ENCODE data around the gene TTC9B.

The TTC9B gene

DNA sequence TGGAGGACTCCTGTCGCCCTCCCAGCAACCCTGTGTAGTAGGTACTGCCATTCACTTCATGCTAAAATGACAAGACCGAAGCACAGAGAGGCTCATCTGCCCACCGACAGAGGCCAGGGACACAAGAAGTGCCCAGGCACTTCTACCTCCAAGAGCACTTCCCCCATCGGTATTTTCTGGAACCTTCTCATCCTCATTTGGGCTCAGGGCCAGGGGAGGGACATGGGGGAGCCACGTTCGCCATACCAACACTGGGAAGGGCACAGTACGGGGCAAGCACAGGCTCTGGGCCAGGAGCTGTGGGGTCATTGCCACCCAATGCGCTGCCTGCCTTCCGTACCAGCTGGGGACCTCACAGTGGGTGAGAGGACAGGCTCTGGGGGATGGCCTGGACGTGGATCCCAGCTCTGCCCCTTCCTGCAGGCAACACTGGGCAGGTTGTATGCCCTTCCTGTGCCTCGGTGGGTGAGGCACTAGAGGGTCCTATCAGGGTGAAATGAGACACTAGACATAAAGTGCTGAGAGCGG, 29.6 kb upstream of the TTC9B start:
- no peak for DNase-seq (ENCODE audit: low spot score)

DNA sequence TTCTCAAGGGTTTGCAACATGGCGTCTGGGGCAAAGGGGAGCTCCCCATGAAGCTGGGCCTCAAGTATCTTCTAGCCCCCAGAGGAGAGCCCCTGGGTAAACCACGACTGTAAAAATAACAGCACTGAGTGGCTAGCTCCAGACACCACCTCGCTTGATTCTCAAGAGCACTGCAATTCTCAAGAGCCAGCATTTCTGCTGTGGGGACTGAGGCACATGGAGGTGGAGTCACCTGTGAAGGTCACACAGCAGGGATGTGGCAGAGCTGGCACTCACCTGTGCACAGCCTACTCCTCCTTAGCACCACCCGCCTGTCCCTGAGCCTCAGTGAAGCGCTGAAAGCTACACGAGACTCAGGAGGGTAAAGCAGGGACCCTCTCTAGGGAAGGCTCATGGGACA, 29.0 kb upstream of the TTC9B start:
- DNase-seq (ENCODE audit: low spot score) = no peak

DNA sequence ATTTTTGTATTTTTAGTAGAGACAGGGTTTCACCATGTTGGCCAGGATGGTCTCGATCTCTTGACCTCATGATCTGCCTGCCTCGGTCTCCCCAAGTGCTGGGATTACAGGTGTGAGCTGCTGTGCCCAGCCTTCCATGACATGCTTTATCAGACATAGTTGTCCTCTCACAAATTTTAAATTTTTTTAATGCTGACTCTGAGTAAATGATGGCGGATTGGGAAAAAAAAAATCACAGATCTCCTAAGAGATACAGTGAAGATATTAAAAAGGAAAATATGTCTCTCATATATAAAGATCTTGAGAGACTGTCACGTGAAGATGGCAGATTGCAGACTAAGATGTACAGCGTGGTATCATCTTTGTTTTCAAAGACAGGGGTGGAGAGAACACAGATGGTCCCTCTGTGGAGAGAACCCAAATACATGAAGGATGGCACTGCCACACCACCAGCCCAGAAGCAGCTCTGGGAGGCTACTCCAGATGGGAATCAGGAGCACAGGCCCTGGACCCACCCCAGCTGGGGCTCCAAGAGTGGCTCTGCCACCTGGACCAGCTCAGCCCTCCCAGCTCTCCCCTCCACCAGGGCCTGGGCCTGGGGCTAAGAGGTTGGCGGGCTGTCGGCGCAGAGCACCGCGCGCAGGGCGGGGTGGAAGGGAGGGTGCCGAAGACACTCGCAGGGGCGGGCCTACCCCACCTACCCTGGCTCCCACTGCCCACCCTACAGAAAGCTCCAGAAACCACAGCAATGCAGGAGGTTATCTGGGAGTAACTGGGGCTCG, 28.3 kb upstream of the TTC9B start:
- DNase-seq (ENCODE audit: low spot score) = no peak

DNA sequence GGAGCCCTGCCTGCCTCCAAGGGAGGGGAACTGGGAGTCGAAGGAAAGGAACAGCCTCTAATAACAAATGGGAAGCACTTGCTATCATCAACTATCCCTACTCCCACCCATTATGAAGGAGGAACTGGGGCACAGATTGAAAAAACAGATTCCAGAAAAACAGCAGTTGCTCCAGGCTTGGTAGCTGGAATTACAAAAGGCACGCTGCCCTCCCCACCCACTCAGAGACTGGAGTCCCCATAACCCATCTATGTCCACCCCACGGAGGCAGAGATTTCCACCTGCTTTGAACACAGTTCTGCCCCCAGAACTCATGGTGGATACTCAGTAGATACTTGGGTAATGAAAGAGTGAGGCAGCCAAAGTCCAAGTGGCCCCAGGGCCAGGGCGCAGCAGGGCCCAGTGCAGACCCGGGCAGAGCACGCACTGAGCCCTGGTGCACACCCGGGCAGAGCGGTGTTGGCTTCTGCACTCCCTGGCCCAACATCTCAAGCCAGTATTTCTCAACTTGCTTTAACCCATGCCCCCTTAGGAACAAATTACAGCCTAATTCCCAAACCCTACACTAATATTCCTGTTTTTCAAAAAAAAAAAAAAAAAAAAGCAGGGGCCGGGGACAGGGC, 27.4 kb upstream of the TTC9B start:
- no peak for DNase-seq (ENCODE audit: low spot score)

DNA sequence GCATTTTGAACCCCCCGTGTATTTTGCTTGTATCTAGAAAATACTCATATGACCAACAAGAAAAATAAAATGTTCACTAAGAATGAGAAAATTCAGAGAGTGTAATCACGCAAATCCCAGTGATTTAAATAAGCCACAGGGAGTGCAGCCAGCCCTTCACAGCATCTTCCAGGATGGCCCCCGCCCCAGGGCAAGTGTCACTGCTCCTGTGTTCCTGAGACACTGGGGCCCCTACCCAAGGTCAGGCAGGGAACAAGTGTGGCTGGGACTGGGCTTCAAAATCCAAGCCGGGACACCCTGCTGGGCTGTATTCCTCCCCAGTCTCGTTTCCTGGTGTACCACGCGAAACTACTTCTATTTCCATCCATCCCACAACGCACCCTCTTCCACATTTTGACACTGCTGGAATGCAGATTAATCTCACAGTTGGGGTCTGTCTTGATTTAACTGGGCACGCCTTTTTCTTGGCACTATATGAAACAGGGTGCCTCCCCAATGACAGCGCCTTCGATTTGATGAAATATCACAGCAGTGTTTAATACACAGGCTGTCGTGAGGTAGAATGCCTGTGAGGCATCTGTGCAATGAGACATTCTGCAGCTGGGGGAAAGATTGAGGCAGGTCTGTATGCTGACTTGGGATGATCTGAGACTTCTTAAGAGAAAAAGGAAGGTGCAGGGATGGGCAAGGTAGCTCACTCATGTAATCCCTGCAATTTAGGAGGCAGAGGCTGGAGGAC, 26.6 kb upstream of the TTC9B start:
- DNase-seq (ENCODE audit: low spot score) = no peak

DNA sequence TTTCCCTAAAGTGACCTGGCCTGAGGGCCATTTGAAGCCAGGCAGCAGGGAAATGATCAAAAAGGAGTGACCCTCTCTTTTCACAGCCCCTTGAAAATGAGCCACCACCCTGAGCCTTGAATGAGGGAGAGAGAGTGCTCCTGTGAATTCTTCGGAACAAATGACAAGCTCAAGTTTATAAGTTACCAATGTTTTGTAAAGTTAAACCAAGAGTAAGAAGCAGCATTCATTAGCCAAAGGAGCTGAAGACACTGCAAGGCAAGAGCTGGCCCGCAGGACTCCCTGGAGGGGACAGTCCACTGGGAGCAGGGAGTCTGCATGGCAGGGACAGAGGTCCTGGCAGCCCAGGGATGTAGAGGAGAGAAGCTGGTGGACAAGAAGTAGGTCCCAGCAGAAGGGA, 25.0 kb upstream of the TTC9B start:
- no peak for DNase-seq (ENCODE audit: low spot score)

DNA sequence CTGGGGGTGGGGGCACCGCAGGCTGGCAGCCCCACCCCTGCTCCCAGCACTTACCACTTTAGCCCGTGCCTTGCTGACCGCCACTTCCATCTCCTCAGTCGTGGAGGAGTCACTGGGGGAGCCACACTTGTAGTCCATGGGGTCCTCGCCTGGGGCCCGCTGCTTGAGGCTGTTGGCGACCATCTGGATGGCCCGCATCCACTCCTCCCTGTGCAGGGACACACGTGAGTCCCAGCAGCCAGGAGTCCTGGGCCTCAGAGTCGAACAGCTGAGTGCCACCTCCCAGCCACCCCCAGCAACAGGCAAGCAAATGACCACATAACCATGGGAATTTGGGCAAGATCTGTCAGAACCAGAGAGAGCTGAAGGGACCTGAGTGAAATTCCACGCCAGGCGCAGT, 24.3 kb upstream of the TTC9B start:
- DNase-seq (ENCODE audit: low spot score) = no peak

DNA sequence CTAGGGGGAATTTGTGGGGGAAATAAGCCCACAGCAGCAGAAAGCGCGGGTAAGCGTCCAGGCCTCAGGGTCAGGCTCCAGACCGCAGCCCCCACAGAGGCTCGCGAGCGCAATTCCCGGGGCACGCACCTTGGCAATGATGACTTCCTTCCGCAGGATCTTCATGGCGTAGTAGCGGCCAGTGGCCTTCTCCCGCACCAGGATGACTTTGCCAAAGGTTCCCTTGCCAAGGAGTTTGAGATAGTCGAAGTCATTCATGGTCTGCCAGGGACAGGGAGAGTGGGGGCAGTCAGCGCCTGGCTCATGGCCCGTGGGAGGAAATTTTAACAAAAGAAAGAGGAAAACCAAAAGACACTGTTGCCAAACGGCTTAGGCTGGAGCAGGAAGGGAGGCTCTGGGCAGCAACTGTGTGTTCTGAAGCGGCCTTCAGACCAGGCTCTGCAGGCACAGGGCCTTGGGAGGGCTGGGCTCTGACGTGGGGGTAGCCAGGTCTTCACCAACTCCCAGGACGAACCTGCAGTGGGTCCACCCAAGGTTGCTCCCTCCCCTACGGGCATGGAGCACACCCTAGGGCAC, 23.7 kb upstream of the TTC9B start:
- DNase-seq (ENCODE audit: low spot score) = no peak

DNA sequence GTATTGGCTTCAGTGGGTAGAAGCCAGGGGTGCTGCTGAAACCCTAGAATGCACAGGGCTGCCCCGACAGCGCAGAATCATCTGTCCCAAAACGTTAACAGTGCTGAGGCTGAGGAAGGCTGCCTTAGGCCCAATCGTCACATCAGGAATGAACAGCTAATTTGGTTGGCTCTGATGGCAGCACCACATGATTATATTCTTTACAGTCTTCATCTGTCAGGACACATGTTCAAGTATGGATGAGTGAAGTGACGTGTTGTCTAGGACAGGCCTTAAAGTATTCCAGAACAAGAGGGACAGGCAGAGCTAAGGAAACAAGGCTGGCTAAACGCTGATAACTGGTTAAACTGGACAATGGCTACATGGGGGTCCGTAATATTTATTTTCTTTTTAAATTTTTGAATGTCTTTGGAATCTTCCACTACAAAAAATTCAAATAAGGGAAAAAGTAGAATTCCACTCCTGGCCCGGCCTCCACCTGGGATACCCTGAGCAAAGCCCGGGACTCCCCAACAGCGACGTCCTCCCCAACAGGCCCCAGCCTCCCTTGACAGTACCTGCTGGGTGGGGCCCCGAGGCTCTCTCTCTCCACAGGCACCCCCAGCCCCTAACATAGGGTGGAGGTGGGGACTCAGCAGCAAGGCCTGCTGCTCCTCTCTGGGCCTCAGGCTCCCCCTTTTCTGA, 23.1 kb upstream of the TTC9B start:
- DNase-seq (ENCODE audit: low spot score) = no peak

DNA sequence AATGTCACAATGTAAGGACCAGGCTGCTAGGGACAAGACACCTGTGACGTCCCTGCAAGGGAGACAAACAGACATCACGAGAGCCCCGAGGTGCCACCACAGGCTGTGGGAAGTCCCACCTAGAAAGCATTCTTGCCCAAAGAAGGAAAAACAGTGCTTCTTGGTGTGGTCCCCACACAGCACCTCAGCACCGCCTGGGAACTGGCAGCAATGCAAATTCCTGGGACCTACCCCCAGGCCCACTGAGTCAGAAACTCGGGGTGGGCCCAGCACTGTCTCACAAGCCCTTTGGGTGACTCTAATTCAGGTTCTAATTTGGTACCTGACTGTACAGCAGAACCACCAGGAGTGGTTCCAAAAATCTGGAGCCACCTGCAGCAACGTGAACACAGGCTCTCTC, 22.1 kb upstream of the TTC9B start:
- no peak for DNase-seq (ENCODE audit: low spot score)

DNA sequence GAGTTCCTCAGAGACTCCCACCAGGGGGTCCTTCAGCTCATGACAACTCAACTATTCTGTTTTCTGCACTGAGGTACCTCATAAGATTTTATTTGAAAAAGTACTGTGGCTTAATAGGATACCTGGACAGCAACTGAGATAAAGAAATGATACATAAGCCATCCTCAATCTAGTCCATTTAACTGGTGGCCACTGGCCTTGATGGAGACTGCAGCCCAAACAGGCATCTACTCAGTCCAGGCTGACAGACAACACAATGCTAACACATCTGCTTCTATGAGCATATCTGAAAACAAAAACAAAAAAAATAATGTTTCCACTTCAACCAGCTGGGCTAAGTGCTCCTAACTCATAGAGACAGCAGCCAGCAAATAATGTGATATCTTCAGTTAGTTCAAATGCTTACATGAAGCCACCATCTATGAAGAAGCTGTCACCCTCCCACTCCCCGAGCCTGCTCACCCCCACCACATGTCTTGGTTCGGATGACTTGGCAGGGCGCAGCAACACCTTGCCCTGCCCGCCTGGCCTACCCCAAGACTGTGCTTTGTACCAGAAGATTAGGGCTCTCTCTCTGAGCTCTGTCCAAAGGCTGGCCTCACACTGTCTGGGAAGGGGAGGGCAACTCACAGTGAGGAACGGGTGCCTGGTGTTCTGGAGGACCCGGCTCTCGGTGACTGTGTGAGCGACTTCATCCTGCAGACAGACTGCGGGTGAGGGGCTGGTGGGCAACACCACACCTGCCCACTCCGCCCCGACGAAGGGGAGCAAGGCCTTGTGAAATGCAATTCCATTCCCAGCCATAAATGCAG, 21.4 kb upstream of the TTC9B start:
- no peak for DNase-seq (ENCODE audit: low spot score)

DNA sequence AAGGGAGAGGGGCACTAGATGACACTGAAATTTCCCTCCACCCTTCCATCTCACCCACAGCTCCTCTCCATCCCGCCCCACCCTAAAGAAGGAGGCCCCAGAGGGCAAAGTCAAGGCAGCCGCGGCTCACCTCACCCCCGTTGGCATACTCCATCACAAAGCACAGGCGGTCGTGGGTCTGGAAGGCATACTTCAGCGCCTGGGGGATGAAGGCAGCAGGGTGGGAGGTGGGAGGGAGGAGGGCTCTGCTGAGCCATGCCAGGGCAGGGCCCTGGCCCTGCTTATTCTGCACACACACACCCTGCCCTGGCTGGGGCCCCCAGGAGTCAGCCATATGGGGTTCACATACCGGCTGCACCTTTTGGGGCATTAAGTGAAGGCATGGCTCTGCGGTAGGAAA, 20.6 kb upstream of the TTC9B start:
- DNase-seq (ENCODE audit: low spot score) = no peak

DNA sequence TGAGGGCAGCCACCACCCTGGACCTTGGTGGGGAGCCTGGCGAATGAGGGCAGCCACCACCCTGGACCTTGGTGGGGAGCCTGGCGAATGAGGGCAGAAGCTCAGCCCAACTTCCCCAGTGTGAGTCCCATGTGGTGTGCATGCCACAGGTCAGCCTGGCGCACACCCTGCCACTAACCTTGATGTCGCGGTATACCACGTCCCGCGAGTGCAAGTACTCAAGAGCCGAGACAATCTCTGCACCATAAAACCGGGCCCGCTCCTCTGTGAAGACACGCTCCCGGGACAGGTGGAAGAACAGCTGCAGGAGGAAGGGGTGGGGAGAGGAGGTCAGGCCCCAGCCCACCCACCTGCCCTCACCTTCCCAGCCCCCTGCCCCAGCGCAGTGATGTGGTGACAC, 19.6 kb upstream of the TTC9B start:
- no peak for DNase-seq (ENCODE audit: low spot score)

DNA sequence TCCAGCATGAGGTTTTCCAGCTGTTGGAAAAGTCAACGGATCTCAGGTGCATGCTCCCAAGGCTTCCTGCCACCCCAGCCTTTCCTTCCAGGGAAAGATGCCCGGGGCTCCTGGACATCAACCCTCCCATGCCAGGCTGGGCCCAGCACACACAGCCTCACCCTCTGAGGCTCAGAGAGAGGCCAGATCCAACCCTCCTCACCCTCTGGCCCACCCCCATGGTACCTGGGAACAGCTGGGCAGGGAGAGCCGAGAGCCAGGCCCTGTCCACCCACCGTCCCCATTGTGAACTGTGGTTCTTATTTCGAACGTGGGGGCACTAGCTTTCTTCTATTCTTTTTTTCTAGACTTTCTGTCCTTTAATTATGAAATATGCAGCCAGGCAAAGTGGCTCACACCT, 18.2 kb upstream of the TTC9B start:
- no peak for DNase-seq (ENCODE audit: low spot score)

DNA sequence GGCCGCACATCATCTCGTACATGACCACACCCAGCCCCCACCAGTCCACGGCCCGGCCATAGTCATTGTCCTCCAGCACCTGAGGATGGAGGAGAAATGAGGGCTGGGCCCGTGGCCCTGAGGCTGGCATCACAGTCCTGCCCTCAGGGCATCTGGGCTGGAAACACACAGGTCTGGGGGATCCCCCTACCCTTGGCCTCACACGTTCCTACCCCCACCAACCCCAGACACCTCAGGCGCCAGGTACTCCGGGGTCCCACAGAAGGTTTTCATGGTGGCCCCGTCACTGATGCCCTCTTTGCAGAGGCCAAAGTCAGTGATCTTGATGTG, 17.8 kb upstream of the TTC9B start:
- DNase-seq (ENCODE audit: low spot score) = no peak

DNA sequence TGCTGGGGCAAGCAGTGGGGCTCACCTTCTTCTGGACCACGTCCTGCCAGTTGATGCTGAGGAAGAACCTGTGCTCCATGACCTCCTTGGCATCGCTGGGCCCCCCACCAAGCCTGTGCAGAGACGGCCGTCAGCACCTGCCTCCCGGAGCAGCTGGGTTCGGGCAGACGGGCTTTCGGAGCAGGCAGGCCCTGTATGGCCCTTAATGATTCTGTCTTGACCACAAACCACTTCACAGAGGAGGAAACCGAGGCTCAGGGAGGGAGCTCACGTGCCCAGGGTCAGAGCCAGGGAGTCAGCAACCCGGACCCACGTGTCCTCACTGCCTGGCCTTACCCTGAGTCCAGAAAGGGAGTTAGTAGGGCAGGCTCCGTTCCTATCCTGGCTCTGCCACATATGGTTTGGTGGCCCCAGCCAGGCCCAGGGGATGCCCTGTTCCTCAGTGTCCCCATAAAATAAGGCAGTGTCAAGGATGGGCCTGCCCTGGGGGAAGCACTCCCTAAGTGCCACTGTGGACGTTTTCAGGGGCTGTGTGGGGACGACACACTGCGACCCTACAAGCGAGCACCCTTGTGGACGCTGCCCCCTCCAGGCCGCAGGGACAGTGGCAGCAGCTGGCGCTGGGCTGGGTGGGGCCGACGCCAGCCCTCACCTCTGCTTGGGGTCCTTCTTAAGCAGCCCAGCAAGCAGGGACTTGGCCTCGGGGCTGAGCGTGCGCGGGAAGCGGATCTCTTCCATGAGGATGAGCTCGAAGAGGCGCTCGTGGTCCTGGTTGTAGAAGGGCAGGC, 17.2 kb upstream of the TTC9B start:
- DNase-seq (ENCODE audit: low spot score) = no peak

DNA sequence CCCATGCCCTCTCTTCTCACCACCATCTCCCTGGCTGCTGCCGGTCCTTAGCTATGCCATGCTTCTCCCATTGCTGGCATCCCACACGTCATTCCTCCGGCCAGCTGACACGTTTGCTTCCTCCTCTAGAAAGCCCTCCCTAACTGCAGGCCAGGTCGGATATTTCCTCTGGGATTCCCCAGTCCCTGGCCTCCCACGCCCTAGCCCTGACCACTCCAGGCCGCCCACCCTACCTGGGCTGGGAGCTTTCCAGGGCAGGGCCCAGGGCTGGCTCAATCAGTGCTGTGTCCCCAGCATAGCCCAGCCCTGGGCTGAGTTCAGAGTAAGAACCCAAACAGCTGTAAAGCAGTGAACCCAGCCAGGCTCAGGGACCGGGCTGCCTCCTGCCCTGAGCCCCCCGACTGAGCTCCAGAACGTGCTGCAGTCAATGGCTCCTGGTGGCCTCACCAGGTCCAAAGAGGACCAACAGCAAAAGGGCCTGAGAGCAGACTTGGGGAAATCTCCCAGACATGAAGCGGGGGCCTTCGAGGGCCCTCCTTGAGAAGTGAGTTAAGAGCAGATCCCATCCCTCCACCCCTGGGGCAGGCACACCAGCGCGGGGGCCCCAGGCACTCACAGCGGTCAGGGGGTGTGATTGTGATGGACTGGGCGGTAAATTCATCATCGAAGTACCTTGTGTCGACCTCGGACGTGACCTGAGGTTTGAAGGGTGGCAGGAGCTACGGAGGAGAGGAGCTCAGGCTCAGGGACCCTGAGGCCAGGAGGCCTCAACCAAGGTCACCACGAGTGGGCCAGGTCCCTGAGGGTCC, 16.4 kb upstream of the TTC9B start:
- no peak for DNase-seq (ENCODE audit: low spot score)

DNA sequence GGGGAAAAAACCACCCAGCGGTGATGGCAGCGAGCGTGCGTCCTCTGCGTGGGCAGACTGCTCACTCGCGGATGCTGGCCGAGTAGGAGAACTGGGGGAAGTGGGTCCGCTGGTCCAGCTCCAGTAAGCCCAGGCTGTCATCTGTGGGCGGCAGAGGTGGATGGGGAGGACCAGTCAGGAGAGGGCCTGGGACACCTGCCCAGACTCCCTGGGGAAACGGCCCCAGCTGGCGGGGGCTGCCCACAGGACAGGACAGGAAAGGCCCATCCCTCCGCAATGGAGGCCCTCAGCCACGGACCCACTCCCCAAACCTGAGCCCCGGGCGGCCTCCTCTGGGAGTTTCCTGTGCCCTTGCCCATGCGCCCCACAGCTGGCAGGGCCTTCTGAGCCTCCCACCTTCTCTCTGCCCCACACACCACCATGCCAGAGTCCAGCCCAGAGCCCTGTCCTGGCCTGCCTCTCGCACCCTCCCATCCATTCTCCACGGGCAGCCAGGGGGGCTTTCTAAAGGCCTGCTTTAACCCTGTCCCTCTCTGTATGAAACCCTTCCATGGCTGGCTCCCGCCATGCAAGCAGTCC, 15.7 kb upstream of the TTC9B start:
- DNase-seq (ENCODE audit: low spot score) = no peak
